ENCODE data around the gene ISL2.

Gene ISL2

DNA sequence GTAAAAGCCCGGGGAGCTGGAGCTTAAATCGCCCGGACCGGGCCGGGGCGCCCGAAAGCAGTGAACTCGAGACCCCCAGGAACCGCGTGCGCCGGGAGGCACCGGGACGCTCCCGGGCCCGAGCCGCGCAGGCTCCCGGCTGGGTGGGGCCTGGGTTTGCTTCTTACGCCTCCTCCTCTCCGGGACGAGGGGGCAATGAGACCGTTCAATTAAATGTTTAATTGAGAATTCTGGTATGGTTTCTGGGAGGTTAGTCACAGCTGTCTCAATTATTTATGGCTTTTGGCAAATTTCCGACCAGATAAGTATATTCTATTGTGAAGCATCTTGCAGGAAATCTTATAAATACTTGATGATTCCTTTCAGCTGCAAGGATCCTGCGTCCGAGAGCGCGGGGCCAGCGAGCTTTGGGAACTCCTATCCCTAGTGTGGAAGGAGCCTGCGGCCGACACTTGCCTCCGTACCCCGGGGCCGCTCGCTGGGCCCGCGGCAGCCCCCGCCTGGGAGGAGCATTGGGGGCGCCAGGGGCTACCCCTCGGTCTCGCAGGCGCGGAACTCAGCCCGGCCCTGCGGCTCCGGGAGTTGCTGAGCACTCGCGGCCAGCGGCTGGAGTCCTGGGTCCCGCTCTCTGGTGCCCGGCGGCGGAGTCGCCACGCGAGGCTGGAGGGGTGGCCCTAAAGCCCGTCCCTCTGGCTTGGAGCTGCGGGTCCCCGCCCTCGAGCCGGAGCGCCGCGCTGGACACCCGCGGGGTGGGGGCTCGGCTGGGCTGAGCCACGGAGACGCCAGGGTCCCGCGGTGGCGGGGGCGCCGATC, 10.3 kb downstream of the ISL2 start:
- peak; percentile 60 for DNase-seq
- H3K4me3 Mint-ChIP-seq: peak overlapping the region; percentile 65
- no peaks in the 10 kb centered on the region for H3K36me3 Mint-ChIP-seq (ENCODE audit: low read depth)
- TF ChIP-seq, protein P1, sequence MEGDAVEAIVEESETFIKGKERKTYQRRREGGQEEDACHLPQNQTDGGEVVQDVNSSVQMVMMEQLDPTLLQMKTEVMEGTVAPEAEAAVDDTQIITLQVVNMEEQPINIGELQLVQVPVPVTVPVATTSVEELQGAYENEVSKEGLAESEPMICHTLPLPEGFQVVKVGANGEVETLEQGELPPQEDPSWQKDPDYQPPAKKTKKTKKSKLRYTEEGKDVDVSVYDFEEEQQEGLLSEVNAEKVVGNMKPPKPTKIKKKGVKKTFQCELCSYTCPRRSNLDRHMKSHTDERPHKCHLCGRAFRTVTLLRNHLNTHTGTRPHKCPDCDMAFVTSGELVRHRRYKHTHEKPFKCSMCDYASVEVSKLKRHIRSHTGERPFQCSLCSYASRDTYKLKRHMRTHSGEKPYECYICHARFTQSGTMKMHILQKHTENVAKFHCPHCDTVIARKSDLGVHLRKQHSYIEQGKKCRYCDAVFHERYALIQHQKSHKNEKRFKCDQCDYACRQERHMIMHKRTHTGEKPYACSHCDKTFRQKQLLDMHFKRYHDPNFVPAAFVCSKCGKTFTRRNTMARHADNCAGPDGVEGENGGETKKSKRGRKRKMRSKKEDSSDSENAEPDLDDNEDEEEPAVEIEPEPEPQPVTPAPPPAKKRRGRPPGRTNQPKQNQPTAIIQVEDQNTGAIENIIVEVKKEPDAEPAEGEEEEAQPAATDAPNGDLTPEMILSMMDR (IDR thresholded peaks at IDR 0.05): no peak
- peaks cover 24% of the 10 kb centered on the region for H3K4me1 Mint-ChIP-seq
- H3K27ac Mint-ChIP-seq: no peak overlapping the region
- peaks cover 93% of the 10 kb centered on the region for H3K27me3 Mint-ChIP-seq (ENCODE audit: low read depth, poor library complexity)
- H3K9me3 Mint-ChIP-seq: no peaks in the 10 kb centered on the region

DNA sequence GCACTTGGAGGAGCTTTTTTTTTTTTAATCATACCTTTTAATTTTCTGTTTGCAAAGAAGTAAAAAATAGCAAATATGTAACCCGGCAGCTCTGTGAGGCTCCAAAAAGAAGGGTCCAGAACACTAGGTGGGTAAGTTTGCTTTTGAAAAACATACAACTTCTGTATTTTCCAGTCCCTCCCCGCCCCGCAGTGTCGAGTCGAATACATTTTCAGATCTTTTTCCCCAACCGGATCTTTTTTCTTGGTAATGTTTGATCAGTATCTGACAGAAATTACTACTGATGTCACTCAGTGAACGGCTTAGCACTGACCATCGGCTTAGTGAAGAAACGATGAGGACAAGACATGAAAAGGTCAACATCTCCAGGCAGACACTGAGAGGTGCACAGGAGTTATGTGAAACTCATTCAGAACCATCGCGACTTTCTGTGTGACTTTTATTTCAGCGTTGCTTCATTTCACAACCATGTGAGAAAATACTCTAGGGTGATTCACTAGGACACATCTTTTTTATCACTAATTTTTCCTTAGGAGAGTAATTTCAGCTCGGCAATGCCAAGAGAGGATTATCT, 11.0 kb downstream of the ISL2 start:
- no peaks in the 10 kb centered on the region for H3K36me3 Mint-ChIP-seq (ENCODE audit: low read depth)
- H3K4me1 Mint-ChIP-seq: peaks cover 20% of the 10 kb centered on the region
- peak overlapping the region; percentile 63 for H3K4me3 Mint-ChIP-seq
- peaks cover 95% of the 10 kb centered on the region for H3K27me3 Mint-ChIP-seq (ENCODE audit: low read depth, poor library complexity)
- no peaks in the 10 kb centered on the region for H3K9me3 Mint-ChIP-seq
- H3K27ac Mint-ChIP-seq: no peak overlapping the region
- DNase-seq: no peak
- TF ChIP-seq, protein P1 (IDR thresholded peaks at IDR 0.05): no peak

- TF ChIP-seq, protein P1 (IDR thresholded peaks at IDR 0.05): no peak
- peaks cover 80% of the 10 kb centered on the region for H3K27me3 Mint-ChIP-seq (ENCODE audit: low read depth, poor library complexity)
- DNase-seq: no peak
- peaks cover 14% of the 10 kb centered on the region for H3K4me1 Mint-ChIP-seq
- no peak overlapping the region for H3K27ac Mint-ChIP-seq
- no peaks in the 10 kb centered on the region for H3K9me3 Mint-ChIP-seq
- H3K4me3 Mint-ChIP-seq: no peak overlapping the region
- H3K36me3 Mint-ChIP-seq (ENCODE audit: low read depth): no peaks in the 10 kb centered on the region
Observed at GRCh38 chr15:76349301-76350070, 12.9 kb downstream of the ISL2 start.

- Mint-ChIP-seq H3K4me3 (no peak overlapping the region), H3K9me3 (no peaks in the 10 kb centered on the region), H3K27me3 (ENCODE audit: low read depth, poor library complexity) (peaks cover 55% of the 10 kb centered on the region), H3K4me1 (no peaks in the 10 kb centered on the region), H3K27ac (no peak overlapping the region), H3K36me3 (ENCODE audit: low read depth) (no peaks in the 10 kb centered on the region)
- DNase-seq: no peak
- TF ChIP-seq, protein P1 (IDR thresholded peaks at IDR 0.05): no peak
Observed at GRCh38 chr15:76353023-76353577, 16.5 kb downstream of the ISL2 start.

- no peak for DNase-seq
- H3K4me1 Mint-ChIP-seq: no peaks in the 10 kb centered on the region
- H3K27ac Mint-ChIP-seq: no peak overlapping the region
- no peaks in the 10 kb centered on the region for H3K36me3 Mint-ChIP-seq (ENCODE audit: low read depth)
- TF ChIP-seq, protein P1 (IDR thresholded peaks at IDR 0.05): no peak
- H3K9me3 Mint-ChIP-seq: no peaks in the 10 kb centered on the region
- no peak overlapping the region for H3K4me3 Mint-ChIP-seq
- H3K27me3 Mint-ChIP-seq (ENCODE audit: low read depth, poor library complexity): peaks cover 49% of the 10 kb centered on the region
Observed at GRCh38 chr15:76353903-76354302, 17.3 kb downstream of the ISL2 start.
